ENCODE results near the gene FKBP1A. TPM values are rescaled to one million over a fixed set of nuclear protein-coding genes. Genes with fewer than 3 reads are reported as not detected.
A peak's percentile ranks its signal among the peaks of the same experiment; 100 is the strongest.
"Not testable (repeated sequence)": the region's sequence is repeated elsewhere in the genome, so short reads cannot be mapped to it uniquely, and the experiment has no call there.

The FKBP1A gene
- total RNA-seq, 1 experiment from 2014 or later, result 209 TPM

GRCh38 chr20:1345030-1345755 lies 47.7 kb downstream of the FKBP1A start:
- TF ChIP-seq CTCF (IDR thresholded peaks at IDR 0.05; ENCODE audit: unreplicated experiment), result no peak
- Mint-ChIP-seq H3K36me3 (ENCODE audit: insufficient read depth, unreplicated experiment) (peaks cover 15% of the 10 kb centered on the region), H3K4me3 (ENCODE audit: unreplicated experiment) (no peak overlapping the region), H3K9me3 (ENCODE audit: unreplicated experiment) (no peaks in the 10 kb centered on the region), H3K4me1 (ENCODE audit: insufficient read depth, unreplicated experiment) (no peaks in the 10 kb centered on the region), H3K27ac (ENCODE audit: low read depth, unreplicated experiment) (no peak overlapping the region), H3K27me3 (ENCODE audit: insufficient read depth, unreplicated experiment) (no peaks in the 10 kb centered on the region)
- ChIA-PET POLR2A (interaction anchor here (0.7 to 5.5 kb wide), 5 partner anchors 9 to 23 kb away, joined by 3 to 38 read pairs (median 5); partner anchors contain the start of gene SDCBP2), CTCF (interaction anchor here (0.7 to 1.4 kb wide), 3 partner anchors 33 to 94 kb away, joined by 3 to 6 read pairs (median 3); no protein-coding TSS in a partner anchor)
- intact Hi-C loops (cut with micrococcal nuclease), result no loop called here
- DNase-seq (ENCODE audit: unreplicated experiment), result no peak
- BruUV-seq (replicated peaks), result no TSS peak

GRCh38 chr20:1343446-1344124 lies 49.3 kb downstream of the FKBP1A start:
- H3K9me3 Mint-ChIP-seq (ENCODE audit: unreplicated experiment); H3K4me3 Mint-ChIP-seq (ENCODE audit: unreplicated experiment); DNase-seq (ENCODE audit: unreplicated experiment); H3K27me3 Mint-ChIP-seq (ENCODE audit: insufficient read depth, unreplicated experiment); H3K27ac Mint-ChIP-seq (ENCODE audit: low read depth, unreplicated experiment); intact Hi-C loops (cut with micrococcal nuclease); H3K4me1 Mint-ChIP-seq (ENCODE audit: insufficient read depth, unreplicated experiment); BruUV-seq (replicated peaks): not testable (repeated sequence)
- H3K36me3 Mint-ChIP-seq (ENCODE audit: insufficient read depth, unreplicated experiment), result peaks cover 16% of the 10 kb centered on the region
- TF ChIP-seq CTCF (IDR thresholded peaks at IDR 0.05; ENCODE audit: unreplicated experiment), result peak; percentile 4
- ChIA-PET POLR2A (interaction anchor here (0.6 to 5.5 kb wide), 5 partner anchors 13 to 103 kb away, joined by 3 to 38 read pairs (median 5); partner anchors contain the start of gene SDCBP2), CTCF (interaction anchor here (1.4 kb wide), 1 partner anchor 31 kb away, joined by 6 read pairs; no protein-coding TSS in a partner anchor)

GRCh38 chr20:1341561-1342265 lies 51.1 kb downstream of the FKBP1A start:
- ChIA-PET POLR2A (interaction anchor here (1.0 to 5.5 kb wide), 2 partner anchors 12 to 16 kb away, joined by 3 to 38 read pairs; partner anchors contain the start of gene SDCBP2), CTCF (interaction anchor here (1.4 kb wide), 1 partner anchor 49 kb away, joined by 4 read pairs; no protein-coding TSS in a partner anchor)
- Mint-ChIP-seq H3K27me3 (ENCODE audit: insufficient read depth, unreplicated experiment) (no peaks in the 10 kb centered on the region), H3K27ac (ENCODE audit: low read depth, unreplicated experiment) (no peak overlapping the region), H3K4me3 (ENCODE audit: unreplicated experiment) (no peak overlapping the region), H3K4me1 (ENCODE audit: insufficient read depth, unreplicated experiment) (peaks cover 9% of the 10 kb centered on the region), H3K36me3 (ENCODE audit: insufficient read depth, unreplicated experiment) (peaks cover 10% of the 10 kb centered on the region), H3K9me3 (ENCODE audit: unreplicated experiment) (no peaks in the 10 kb centered on the region)
- no peak for DNase-seq (ENCODE audit: unreplicated experiment)
- intact Hi-C loops (cut with micrococcal nuclease), result no loop called here
- TF ChIP-seq CTCF (IDR thresholded peaks at IDR 0.05; ENCODE audit: unreplicated experiment), result no peak
- BruUV-seq (replicated peaks), result no TSS peak

Measured in MCF 10A (cell line).